Smooth muscle cell (in vitro differentiated cells): Measurements from ENCODE around the gene RTN4. TPM values are rescaled to one million over a fixed set of nuclear protein-coding genes. Genes with fewer than 3 reads are reported as not detected.

Source experiments
- DNase-seq: peaks from one replicate; lab custom pipeline; 2025; ENCODE audit not compliant: unreplicated experiment; lab: John Stamatoyannopoulos, UW
- H2AFZ ChIP-seq: fragments of 200-600 bp; sonication (generic); 2 replicates; pipeline ENCODE4 v1.6.0; 2016; ENCODE audit warnings: antibody characterized with exemption, low read depth, mild to moderate bottlenecking
- H3F3A ChIP-seq: fragments of 200-600 bp; sonication (generic); 2 replicates; pipeline ENCODE4 v1.6.0; 2017; ENCODE audit warnings: antibody characterized with exemption, low read depth
- H3K27ac ChIP-seq: fragments of 200-600 bp; sonication (generic); 2 replicates; pipeline ENCODE4 v1.5.1; 2016; ENCODE audit warnings: low read depth, mild to moderate bottlenecking
- H3K27me3 ChIP-seq: fragments of 200-600 bp; sonication (generic); 2 replicates; pipeline ENCODE4 v1.6.1; 2016; ENCODE audit warnings: low read depth, mild to moderate bottlenecking
- H3K36me3 ChIP-seq: fragments of 200-600 bp; sonication (generic); 2 replicates; pipeline ENCODE4 v1.5.1; 2016; ENCODE audit warnings: low read depth
- H3K4me1 ChIP-seq: fragments of 200-600 bp; sonication (generic); 2 replicates; pipeline ENCODE4 v1.5.1; 2016; ENCODE audit warnings: low read depth
- H3K4me2 ChIP-seq: fragments of 200-600 bp; sonication (generic); 2 replicates; pipeline ENCODE4 v1.6.0; 2016; ENCODE audit warnings: mild to moderate bottlenecking
- H3K4me3 ChIP-seq: fragments of 200-600 bp; sonication (generic); 2 replicates; pipeline ENCODE4 v1.5.1; 2016; ENCODE audit warnings: mild to moderate bottlenecking
- H3K79me2 ChIP-seq: fragments of 200-600 bp; sonication (generic); 2 replicates; pipeline ENCODE4 v1.6.0; 2016; ENCODE audit warnings: low read depth, mild to moderate bottlenecking
- H3K9ac ChIP-seq: fragments of 200-600 bp; sonication (generic); 2 replicates; pipeline ENCODE4 v1.6.0; 2016; ENCODE audit warnings: low read depth
- H3K9me3 ChIP-seq: fragments of 200-600 bp; sonication (generic); replicated peaks from 2 replicates; pipeline ENCODE4 v1.5.1; 2016; ENCODE audit warnings: low read depth
- H4K20me1 ChIP-seq: fragments of 200-600 bp; sonication (generic); 2 replicates; pipeline ENCODE4 v1.6.0; 2016; ENCODE audit warnings: low read depth
- CTCF ChIP-seq: fragments of 200-600 bp; sonication (generic); IDR thresholded peaks from 2 replicates; pipeline ENCODE4 v1.5.1; 2017; ENCODE audit warnings: borderline replicate concordance, mild to moderate bottlenecking, antibody characterized with exemption; ENCODE audit not compliant: insufficient read depth, poor library complexity, severe bottlenecking
- WGBS: methylation state at CpG from one replicate; pipeline ENCODE4 v1.1.7; 2016; ENCODE audit warnings: low lambda C conversion rate; 5-methylcytosine and 5-hydroxymethylcytosine counted together
- polyA plus RNA-seq: library from polyadenylated mRNA; unstranded; fragments of >200 nt; fragmentation: Nextera tagmentation; extraction: Ambion mirVana; gene quantifications from 2 replicates; pipeline ENCODE4 v1.2.1, GENCODE V29; 2016
- total RNA-seq: library from RNA; depleted of rRNA; stranded (reverse); fragments of >200 nt; gene quantifications from 2 replicates; pipeline ENCODE4 v1.2.3, GENCODE V29; 2014

RTN4 gene
- total and polyA plus RNA-seq, 2 experiments from 2014 or later = 295 to 335 TPM

- H3K27me3 ChIP-seq = no peaks in the 10 kb centered on the region
- H2AFZ ChIP-seq = no peak overlapping the region
- H3K9ac ChIP-seq = no peak overlapping the region
- no peaks in the 10 kb centered on the region for H3K9me3 ChIP-seq
- 89% methylated on average over 9 of the region's 9 CpGs for WGBS
- H4K20me1 ChIP-seq = no peaks in the 10 kb centered on the region
- DNase-seq = no peak
- peaks cover 8% of the 10 kb centered on the region for H3K4me1 ChIP-seq
- H3K27ac ChIP-seq = no peak overlapping the region
- no peak overlapping the region for H3K4me2 ChIP-seq
- H3K36me3 ChIP-seq = no peaks in the 10 kb centered on the region
- no peak for TF ChIP-seq CTCF
- H3K4me3 ChIP-seq = no peak overlapping the region
- no peaks in the 10 kb centered on the region for H3F3A ChIP-seq
- no peaks in the 10 kb centered on the region for H3K79me2 ChIP-seq
Observed at GRCh38 chr2:54946220-54946805, 103.9 kb downstream of the RTN4 start.

- no peak for DNase-seq
- no peaks in the 10 kb centered on the region for H3K36me3 ChIP-seq
- peaks cover 8% of the 10 kb centered on the region for H3K4me1 ChIP-seq
- H2AFZ ChIP-seq = no peak overlapping the region
- H3K9ac ChIP-seq = no peak overlapping the region
- no peak overlapping the region for H3K4me3 ChIP-seq
- H3F3A ChIP-seq = no peaks in the 10 kb centered on the region
- TF ChIP-seq CTCF = no peak
- H3K79me2 ChIP-seq = no peaks in the 10 kb centered on the region
- H3K4me2 ChIP-seq = no peak overlapping the region
- H4K20me1 ChIP-seq = no peaks in the 10 kb centered on the region
- 72% methylated on average over 8 of the region's 8 CpGs for WGBS
- H3K9me3 ChIP-seq = no peaks in the 10 kb centered on the region
- H3K27me3 ChIP-seq = no peaks in the 10 kb centered on the region
- H3K27ac ChIP-seq = no peak overlapping the region
Observed at GRCh38 chr2:54945391-54946219, 104.6 kb downstream of the RTN4 start.

GRCh38 chr2:54944724-54945326, 105.4 kb downstream of the RTN4 start:
- Histone ChIP-seq H3K4me2 (no peak overlapping the region), H3K9me3 (no peaks in the 10 kb centered on the region), H4K20me1 (no peaks in the 10 kb centered on the region), H3K79me2 (no peaks in the 10 kb centered on the region), H3F3A (no peaks in the 10 kb centered on the region), H3K9ac (no peak overlapping the region), H3K27me3 (no peaks in the 10 kb centered on the region), H3K27ac (no peak overlapping the region), H3K4me1 (peaks cover 8% of the 10 kb centered on the region), H3K36me3 (no peaks in the 10 kb centered on the region), H2AFZ (no peak overlapping the region), H3K4me3 (no peak overlapping the region)
- no CpG with 5 or more reads among the region's 1 CpG for whole genome bisulfite sequencing
- DNase-seq = no peak
- no peak for TF ChIP-seq CTCF
